Neural progenitor cell (in vitro differentiated cells): ENCODE results near the gene LAMB4. TPM values are rescaled to one million over a fixed set of nuclear protein-coding genes. Genes with fewer than 3 reads are reported as not detected.

ENCODE experiments used
- DNase-seq: peaks from one replicate; pipeline ENCODE4 v3.0.0-alpha.2; 2016; ENCODE audit warnings: low spot score
- H2AFZ ChIP-seq: fragments of 200-600 bp; sonication (generic); replicated peaks from 2 replicates; pipeline ENCODE4 v1.6.1; 2016; ENCODE audit warnings: antibody characterized with exemption
- H3F3A ChIP-seq: fragments of 200-600 bp; sonication (generic); 2 replicates; pipeline ENCODE4 v1.6.1; 2016; ENCODE audit warnings: antibody characterized with exemption, low read depth
- H3K27ac ChIP-seq: fragments of 200-600 bp; sonication (generic); 2 replicates; pipeline ENCODE4 v1.5.1; 2016; ENCODE audit warnings: mild to moderate bottlenecking
- H3K27me3 ChIP-seq: fragments of 200-600 bp; sonication (generic); 2 replicates; pipeline ENCODE4 v1.6.1; 2016; ENCODE audit warnings: mild to moderate bottlenecking, moderate library complexity
- H3K36me3 ChIP-seq: fragments of 200-600 bp; sonication (generic); 2 replicates; pipeline ENCODE4 v1.5.1; 2016
- H3K4me1 ChIP-seq: fragments of 200-600 bp; sonication (generic); 2 replicates; pipeline ENCODE4 v1.6.1; 2016; ENCODE audit warnings: mixed run types
- H3K4me2 ChIP-seq: fragments of 200-600 bp; sonication (generic); 2 replicates; pipeline ENCODE4 v1.6.1; 2016
- H3K4me3 ChIP-seq: fragments of 200-600 bp; sonication (generic); 2 replicates; pipeline ENCODE4 v1.5.1; 2016
- H3K79me2 ChIP-seq: fragments of 200-600 bp; sonication (generic); 2 replicates; pipeline ENCODE4 v1.6.1; 2016; ENCODE audit warnings: low read depth
- H3K9ac ChIP-seq: fragments of 200-600 bp; sonication (generic); 2 replicates; pipeline ENCODE4 v1.6.1; 2016
- H3K9me3 ChIP-seq: fragments of 200-600 bp; sonication (generic); 2 replicates; pipeline ENCODE4 v1.5.1; 2016; ENCODE audit warnings: low read depth
- H4K20me1 ChIP-seq: fragments of 200-600 bp; sonication (generic); 2 replicates; pipeline ENCODE4 v1.6.1; 2016; ENCODE audit warnings: low read depth
- H3K27ac Mint-ChIP-seq: 3 replicates; pipeline ENCODE4 v1.8.0; 2021; ENCODE audit warnings: mixed read lengths
- H3K27me3 Mint-ChIP-seq: 2 replicates; pipeline ENCODE4 v1.8.0; 2022; ENCODE audit warnings: low read depth, mild to moderate bottlenecking, inconsistent platforms, moderate library complexity, mixed read lengths; ENCODE audit not compliant: insufficient read depth
- H3K36me3 Mint-ChIP-seq: 3 replicates; pipeline ENCODE4 v1.8.0; 2021; ENCODE audit warnings: mixed read lengths
- H3K4me1 Mint-ChIP-seq: 3 replicates; pipeline ENCODE4 v1.8.0; 2021; ENCODE audit warnings: mixed read lengths
- H3K4me3 Mint-ChIP-seq: 3 replicates; pipeline ENCODE4 v1.8.0; 2021; ENCODE audit warnings: mild to moderate bottlenecking, moderate library complexity, mixed read lengths
- H3K9me3 Mint-ChIP-seq: 3 replicates; pipeline ENCODE4 v1.8.0; 2020; ENCODE audit warnings: mixed read lengths
- EZH2 ChIP-seq: fragments of 200-600 bp; sonication (generic); IDR thresholded peaks from 2 replicates; pipeline ENCODE4 v1.6.1; 2017; ENCODE audit warnings: antibody characterized with exemption, mild to moderate bottlenecking, moderate library complexity
- EZH2phosphoT487 ChIP-seq: fragments of 200-600 bp; sonication (generic); IDR thresholded peaks from 2 replicates; pipeline ENCODE4 v1.6.1; 2017; ENCODE audit warnings: antibody characterized with exemption
- total RNA-seq: library from RNA; depleted of rRNA; stranded (reverse); fragments of >200 nt; gene quantifications from 2 replicates; pipeline ENCODE4 v1.2.3, GENCODE V29; 2015; ENCODE audit warnings: low replicate concordance
- TF ChIP-seq, protein P1 (sequence below): fragments of 200-600 bp; sonication (generic); IDR thresholded peaks from 2 replicates; pipeline ENCODE4 v1.5.1; 2017; ENCODE audit warnings: antibody characterized with exemption, mild to moderate bottlenecking

The LAMB4 gene, protein sequence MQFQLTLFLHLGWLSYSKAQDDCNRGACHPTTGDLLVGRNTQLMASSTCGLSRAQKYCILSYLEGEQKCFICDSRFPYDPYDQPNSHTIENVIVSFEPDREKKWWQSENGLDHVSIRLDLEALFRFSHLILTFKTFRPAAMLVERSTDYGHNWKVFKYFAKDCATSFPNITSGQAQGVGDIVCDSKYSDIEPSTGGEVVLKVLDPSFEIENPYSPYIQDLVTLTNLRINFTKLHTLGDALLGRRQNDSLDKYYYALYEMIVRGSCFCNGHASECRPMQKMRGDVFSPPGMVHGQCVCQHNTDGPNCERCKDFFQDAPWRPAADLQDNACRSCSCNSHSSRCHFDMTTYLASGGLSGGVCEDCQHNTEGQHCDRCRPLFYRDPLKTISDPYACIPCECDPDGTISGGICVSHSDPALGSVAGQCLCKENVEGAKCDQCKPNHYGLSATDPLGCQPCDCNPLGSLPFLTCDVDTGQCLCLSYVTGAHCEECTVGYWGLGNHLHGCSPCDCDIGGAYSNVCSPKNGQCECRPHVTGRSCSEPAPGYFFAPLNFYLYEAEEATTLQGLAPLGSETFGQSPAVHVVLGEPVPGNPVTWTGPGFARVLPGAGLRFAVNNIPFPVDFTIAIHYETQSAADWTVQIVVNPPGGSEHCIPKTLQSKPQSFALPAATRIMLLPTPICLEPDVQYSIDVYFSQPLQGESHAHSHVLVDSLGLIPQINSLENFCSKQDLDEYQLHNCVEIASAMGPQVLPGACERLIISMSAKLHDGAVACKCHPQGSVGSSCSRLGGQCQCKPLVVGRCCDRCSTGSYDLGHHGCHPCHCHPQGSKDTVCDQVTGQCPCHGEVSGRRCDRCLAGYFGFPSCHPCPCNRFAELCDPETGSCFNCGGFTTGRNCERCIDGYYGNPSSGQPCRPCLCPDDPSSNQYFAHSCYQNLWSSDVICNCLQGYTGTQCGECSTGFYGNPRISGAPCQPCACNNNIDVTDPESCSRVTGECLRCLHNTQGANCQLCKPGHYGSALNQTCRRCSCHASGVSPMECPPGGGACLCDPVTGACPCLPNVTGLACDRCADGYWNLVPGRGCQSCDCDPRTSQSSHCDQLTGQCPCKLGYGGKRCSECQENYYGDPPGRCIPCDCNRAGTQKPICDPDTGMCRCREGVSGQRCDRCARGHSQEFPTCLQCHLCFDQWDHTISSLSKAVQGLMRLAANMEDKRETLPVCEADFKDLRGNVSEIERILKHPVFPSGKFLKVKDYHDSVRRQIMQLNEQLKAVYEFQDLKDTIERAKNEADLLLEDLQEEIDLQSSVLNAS (N-terminal part only)
- total RNA-seq, result not detected in 2 replicates

DNA sequence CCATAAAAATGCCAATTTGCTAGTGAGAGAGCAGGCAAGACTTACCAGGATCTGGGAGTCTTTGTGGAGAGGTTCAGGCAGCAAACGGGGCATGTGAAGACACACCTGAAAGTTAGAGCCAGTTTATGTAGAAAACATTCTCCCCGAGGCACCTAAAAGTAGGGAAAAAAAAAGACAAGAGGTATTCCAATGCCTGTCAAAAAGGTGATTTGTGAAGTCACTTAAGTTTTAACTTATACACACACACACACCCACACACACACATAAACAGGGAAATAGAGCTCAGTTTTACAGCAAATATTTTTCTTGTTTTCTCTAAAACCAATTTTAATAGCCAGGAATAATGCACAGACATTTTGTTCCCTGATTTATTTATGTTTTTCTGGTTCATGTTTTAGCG is at the start of gene LAMB4:
Gene LAMB4, minus strand, starts transcription at position 101 of the 400 bp plus-strand sequence. CDS start 7,197 bp downstream, outside the sequence.
- H3F3A ChIP-seq, result peaks cover 19% of the 10 kb centered on the region
- Mint-ChIP-seq H3K4me3 (no peak within 1 kb of the TSS), H3K9me3 (peaks cover 2% of the 10 kb centered on the region), H3K36me3 (no peaks in the 10 kb centered on the region), H3K27ac (no peak within 1 kb of the TSS), H3K4me1 (peaks cover 18% of the 10 kb centered on the region), H3K27me3 (no peaks in the 10 kb centered on the region)
- no peaks in the 10 kb centered on the region for H3K9me3 ChIP-seq
- peaks cover 22% of the 10 kb centered on the region for H3K4me1 ChIP-seq
- no peak within 1 kb of the TSS for H3K4me2 ChIP-seq
- H4K20me1 ChIP-seq, result peaks cover 3% of the 10 kb centered on the region
- H3K9ac ChIP-seq, result no peak within 1 kb of the TSS
- DNase-seq, result no peak
- H2AFZ ChIP-seq, result no peak within 1 kb of the TSS
- no peak within 1 kb of the TSS for H3K27ac ChIP-seq
- no peaks in the 10 kb centered on the region for H3K79me2 ChIP-seq
- TF ChIP-seq, protein P1, sequence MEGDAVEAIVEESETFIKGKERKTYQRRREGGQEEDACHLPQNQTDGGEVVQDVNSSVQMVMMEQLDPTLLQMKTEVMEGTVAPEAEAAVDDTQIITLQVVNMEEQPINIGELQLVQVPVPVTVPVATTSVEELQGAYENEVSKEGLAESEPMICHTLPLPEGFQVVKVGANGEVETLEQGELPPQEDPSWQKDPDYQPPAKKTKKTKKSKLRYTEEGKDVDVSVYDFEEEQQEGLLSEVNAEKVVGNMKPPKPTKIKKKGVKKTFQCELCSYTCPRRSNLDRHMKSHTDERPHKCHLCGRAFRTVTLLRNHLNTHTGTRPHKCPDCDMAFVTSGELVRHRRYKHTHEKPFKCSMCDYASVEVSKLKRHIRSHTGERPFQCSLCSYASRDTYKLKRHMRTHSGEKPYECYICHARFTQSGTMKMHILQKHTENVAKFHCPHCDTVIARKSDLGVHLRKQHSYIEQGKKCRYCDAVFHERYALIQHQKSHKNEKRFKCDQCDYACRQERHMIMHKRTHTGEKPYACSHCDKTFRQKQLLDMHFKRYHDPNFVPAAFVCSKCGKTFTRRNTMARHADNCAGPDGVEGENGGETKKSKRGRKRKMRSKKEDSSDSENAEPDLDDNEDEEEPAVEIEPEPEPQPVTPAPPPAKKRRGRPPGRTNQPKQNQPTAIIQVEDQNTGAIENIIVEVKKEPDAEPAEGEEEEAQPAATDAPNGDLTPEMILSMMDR, result no peak
- TF ChIP-seq EZH2phosphoT487 (no peak), EZH2 (no peak)
- H3K36me3 ChIP-seq, result no peaks in the 10 kb centered on the region
- H3K27me3 ChIP-seq, result no peaks in the 10 kb centered on the region
- no peak within 1 kb of the TSS for H3K4me3 ChIP-seq

GRCh38 chr7:108178398-108178797 is 48.2 kb upstream of the LAMB4 start:
- H3K27me3 ChIP-seq, result no peaks in the 10 kb centered on the region
- Mint-ChIP-seq H3K27ac (no peak overlapping the region), H3K27me3 (no peaks in the 10 kb centered on the region), H3K9me3 (no peaks in the 10 kb centered on the region), H3K4me3 (no peak overlapping the region), H3K4me1 (peaks cover 7% of the 10 kb centered on the region), H3K36me3 (no peaks in the 10 kb centered on the region)
- no peaks in the 10 kb centered on the region for H3K9me3 ChIP-seq
- TF ChIP-seq, protein P1, result no peak
- no peak for TF ChIP-seq EZH2
- no peaks in the 10 kb centered on the region for H4K20me1 ChIP-seq
- no peak overlapping the region for H3K4me2 ChIP-seq
- no peaks in the 10 kb centered on the region for H3K79me2 ChIP-seq
- H3K9ac ChIP-seq, result no peak overlapping the region
- peaks cover 12% of the 10 kb centered on the region for H3F3A ChIP-seq
- no peak for DNase-seq
- no peak overlapping the region for H3K4me3 ChIP-seq
- peaks cover 7% of the 10 kb centered on the region for H3K4me1 ChIP-seq
- H3K36me3 ChIP-seq, result peaks cover 7% of the 10 kb centered on the region
- H3K27ac ChIP-seq, result no peak overlapping the region
- no peak overlapping the region for H2AFZ ChIP-seq

GRCh38 chr7:108171164-108171563 is 41.0 kb upstream of the LAMB4 start:
- no peaks in the 10 kb centered on the region for H3K9me3 Mint-ChIP-seq
- Histone ChIP-seq H3K79me2 (no peaks in the 10 kb centered on the region), H3K36me3 (no peaks in the 10 kb centered on the region), H2AFZ (no peak overlapping the region), H3K9ac (no peak overlapping the region), H3K27me3 (no peaks in the 10 kb centered on the region), H3K4me2 (no peak overlapping the region), H3K9me3 (no peaks in the 10 kb centered on the region), H3F3A (no peaks in the 10 kb centered on the region), H4K20me1 (no peaks in the 10 kb centered on the region), H3K4me3 (no peak overlapping the region), H3K27ac (no peak overlapping the region), H3K4me1 (no peaks in the 10 kb centered on the region)
- TF ChIP-seq EZH2 (no peak), EZH2phosphoT487 (no peak)
- TF ChIP-seq, protein P1, result no peak
- H3K27ac Mint-ChIP-seq, result no peak overlapping the region
- no peaks in the 10 kb centered on the region for H3K36me3 Mint-ChIP-seq
- H3K27me3 Mint-ChIP-seq, result no peaks in the 10 kb centered on the region
- H3K4me1 Mint-ChIP-seq, result no peaks in the 10 kb centered on the region
- no peak for DNase-seq
- H3K4me3 Mint-ChIP-seq, result no peak overlapping the region
